Gastrocnemius medialis (tissue), 4 donors: ENCODE data around the gene UBASH3B.

Source experiments
- POLR2A ChIP-seq, 2 donors: fragments of 450-650 bp; IDR thresholded peaks; one replicate each; pipeline ENCODE4 v1.6.1; 2017; ENCODE audit warnings: antibody characterized with exemption in 2 of 2, mild to moderate bottlenecking in 2 of 2, moderate library complexity in 2 of 2
- TF ChIP-seq, protein P1 (sequence below), 5 experiments: fragments of 450-650 bp in 3 of 5; fragments of 200-600 bp in 2 of 5; sonication (generic) in 2 of 5; IDR thresholded peaks in 4 of 5; conservative IDR thresholded peaks in 1 of 5; 1 replicate in 4 of 5; 2 replicates in 1 of 5; pipeline ENCODE4 v1.5.1; 2016 to 2019; ENCODE audit warnings: antibody characterized with exemption in 5 of 5, mild to moderate bottlenecking in 3 of 5, moderate library complexity in 3 of 5

DNA sequence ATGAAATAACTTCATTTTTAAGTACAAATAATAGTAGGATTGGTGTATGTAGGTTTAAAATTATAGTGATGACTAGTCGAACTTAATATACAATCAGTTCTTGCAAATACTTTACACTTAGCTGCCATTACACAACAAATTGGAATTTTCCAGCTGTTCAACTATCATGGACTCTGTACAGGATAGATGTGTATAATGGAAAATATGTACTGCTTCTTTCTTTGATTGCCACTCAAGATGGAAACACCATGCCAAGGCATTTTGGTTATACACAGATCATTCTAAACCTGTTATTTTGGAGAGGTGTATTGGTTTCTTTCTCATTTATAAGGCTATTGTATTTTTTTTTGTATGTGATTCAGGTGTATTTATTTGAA, 158.4 kb downstream of the UBASH3B start:
- no peak for TF ChIP-seq POLR2A (IDR thresholded peaks at IDR 0.05)
- TF ChIP-seq, protein P1, sequence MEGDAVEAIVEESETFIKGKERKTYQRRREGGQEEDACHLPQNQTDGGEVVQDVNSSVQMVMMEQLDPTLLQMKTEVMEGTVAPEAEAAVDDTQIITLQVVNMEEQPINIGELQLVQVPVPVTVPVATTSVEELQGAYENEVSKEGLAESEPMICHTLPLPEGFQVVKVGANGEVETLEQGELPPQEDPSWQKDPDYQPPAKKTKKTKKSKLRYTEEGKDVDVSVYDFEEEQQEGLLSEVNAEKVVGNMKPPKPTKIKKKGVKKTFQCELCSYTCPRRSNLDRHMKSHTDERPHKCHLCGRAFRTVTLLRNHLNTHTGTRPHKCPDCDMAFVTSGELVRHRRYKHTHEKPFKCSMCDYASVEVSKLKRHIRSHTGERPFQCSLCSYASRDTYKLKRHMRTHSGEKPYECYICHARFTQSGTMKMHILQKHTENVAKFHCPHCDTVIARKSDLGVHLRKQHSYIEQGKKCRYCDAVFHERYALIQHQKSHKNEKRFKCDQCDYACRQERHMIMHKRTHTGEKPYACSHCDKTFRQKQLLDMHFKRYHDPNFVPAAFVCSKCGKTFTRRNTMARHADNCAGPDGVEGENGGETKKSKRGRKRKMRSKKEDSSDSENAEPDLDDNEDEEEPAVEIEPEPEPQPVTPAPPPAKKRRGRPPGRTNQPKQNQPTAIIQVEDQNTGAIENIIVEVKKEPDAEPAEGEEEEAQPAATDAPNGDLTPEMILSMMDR (IDR thresholded peaks at IDR 0.05 in 4 of 5, conservative IDR thresholded peaks at IDR 0.05 in 1 of 5): no peak
